HFF-Myc (cell line): ENCODE measurements around the gene HDAC4.

Experiments used
- DNase-seq: peaks from one replicate; pipeline ENCODE4 v3.0.0-alpha.2; 2011; ENCODE audit warnings: low read depth; ENCODE audit errors: extremely low read depth
- H3K4me3 ChIP-seq: replicated peaks from 2 replicates; pipeline ENCODE4 v1.5.1; 2011; ENCODE audit warnings: low read depth, mild to moderate bottlenecking, control low read depth, low read length
- CTCF ChIP-seq: IDR thresholded peaks from 2 replicates; pipeline ENCODE4 v1.5.1; 2012; ENCODE audit warnings: mild to moderate bottlenecking, low read depth, low read length, control low read depth; ENCODE audit errors: missing control alignments

HDAC4 gene

GRCh38 chr2:239027391-239028252 is 373.2 kb downstream of the HDAC4 start:
- no peak for TF ChIP-seq CTCF
- H3K4me3 ChIP-seq = no peak overlapping the region

GRCh38 chr2:239026711-239027361 is 374.0 kb downstream of the HDAC4 start:
- no peak overlapping the region for H3K4me3 ChIP-seq
- no peak for DNase-seq
- no peak for TF ChIP-seq CTCF

More at GRCh38 chr2:239027391-239028252, 373.2 kb downstream of the HDAC4 start:
- no peak for DNase-seq

GRCh38 chr2:239025951-239026461 is 374.8 kb downstream of the HDAC4 start:
- H3K4me3 ChIP-seq = no peak overlapping the region
- no peak for DNase-seq
- TF ChIP-seq CTCF = no peak

- DNase-seq = peak; percentile 26
- TF ChIP-seq CTCF = no peak
Observed at GRCh38 chr2:239025096-239025801, 375.6 kb downstream of the HDAC4 start.

GRCh38 chr2:239024226-239024625 is 376.6 kb downstream of the HDAC4 start:
- TF ChIP-seq CTCF = no peak
- no peak for DNase-seq
- H3K4me3 ChIP-seq = no peak overlapping the region

More at GRCh38 chr2:239025096-239025801, 375.6 kb downstream of the HDAC4 start:
- no peak overlapping the region for H3K4me3 ChIP-seq

- DNase-seq = no peak
Observed at GRCh38 chr2:239022437-239023260, 378.2 kb downstream of the HDAC4 start.

More at GRCh38 chr2:239022437-239023260, 378.2 kb downstream of the HDAC4 start:
- TF ChIP-seq CTCF = no peak
- no peak overlapping the region for H3K4me3 ChIP-seq
